T follicular helper cell (primary cell): Measurements from ENCODE around the gene LIFR.
"Not testable (repeated sequence)": the region's sequence is repeated elsewhere in the genome, so short reads cannot be mapped to it uniquely, and the experiment has no call there.

ENCODE experiments used
- DNase-seq: peaks from one replicate; pipeline ENCODE4 v3.0.0-alpha.2; 2020; ENCODE audit warnings: low read depth

LIFR gene

DNA sequence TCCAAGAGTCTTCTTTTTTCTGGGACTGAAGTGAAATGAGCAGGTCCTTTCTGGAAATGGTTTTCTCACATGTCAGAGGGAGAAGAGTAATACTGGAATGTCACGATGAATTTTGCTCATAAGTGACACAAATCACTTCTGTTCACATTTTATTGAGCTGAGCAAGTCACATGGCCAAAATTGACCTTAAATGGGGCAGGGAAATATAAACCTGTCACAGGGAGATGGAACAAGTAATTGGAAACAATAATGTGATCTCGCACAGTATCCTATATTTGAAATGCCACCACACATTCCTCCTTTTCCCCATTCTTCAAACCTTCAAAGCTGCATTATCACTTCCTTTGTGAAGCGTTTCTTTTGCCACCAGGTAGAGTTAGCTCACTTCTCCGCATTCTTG, 25.2 kb upstream of the LIFR start:
- DNase-seq = no peak

DNA sequence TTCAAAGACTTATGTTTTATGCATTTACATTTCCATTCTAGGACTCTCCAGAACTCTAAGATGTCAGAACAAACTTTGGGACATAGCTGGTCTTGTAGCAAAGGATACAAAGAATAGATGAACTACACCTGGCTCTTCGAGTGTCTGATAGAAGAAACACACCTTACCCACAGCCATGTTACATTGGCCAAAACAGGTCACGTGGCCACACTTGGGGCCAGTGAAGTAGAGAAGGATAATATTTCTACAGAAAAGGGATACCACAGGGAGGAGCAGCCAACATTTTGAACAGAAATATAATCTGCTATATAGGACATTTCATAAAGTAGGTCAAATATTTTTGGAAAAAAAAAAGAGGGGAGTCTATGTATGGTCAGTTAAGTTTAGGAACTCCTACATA, 22.7 kb upstream of the LIFR start:
- no peak for DNase-seq

DNA sequence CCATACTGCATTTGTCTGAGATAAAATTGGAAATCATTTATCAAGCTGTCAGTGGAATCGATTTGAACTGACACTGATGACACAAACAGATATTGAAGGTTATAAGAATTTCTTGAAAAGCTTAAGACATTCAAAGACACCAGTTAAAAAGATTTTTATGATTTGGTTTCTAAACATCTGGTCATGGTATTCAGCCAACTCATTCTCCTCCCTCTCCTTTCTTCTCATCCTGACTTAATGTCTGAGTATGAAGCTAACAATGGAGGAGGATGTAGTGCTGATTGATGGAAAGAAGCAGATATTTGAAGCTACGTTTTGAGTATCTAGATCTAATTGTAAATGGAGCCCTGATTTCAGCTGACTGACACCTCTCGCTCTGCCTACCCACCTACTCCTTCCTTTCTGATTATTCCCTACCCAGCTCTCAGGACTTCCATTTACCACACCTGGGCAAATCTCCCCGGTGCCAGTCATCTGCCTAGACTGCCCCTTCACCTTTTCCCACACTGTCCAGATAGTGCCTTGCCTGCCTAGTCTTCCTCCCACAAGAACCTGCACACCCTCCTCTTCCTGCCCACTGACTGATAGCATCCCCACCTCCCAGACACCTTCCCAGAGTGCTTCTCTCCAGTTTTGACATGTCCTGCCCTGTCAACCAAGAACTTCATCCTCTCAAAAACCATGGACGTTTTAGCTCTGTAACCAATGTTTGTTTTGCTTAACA, 20.7 kb upstream of the LIFR start:
- no peak for DNase-seq

DNA sequence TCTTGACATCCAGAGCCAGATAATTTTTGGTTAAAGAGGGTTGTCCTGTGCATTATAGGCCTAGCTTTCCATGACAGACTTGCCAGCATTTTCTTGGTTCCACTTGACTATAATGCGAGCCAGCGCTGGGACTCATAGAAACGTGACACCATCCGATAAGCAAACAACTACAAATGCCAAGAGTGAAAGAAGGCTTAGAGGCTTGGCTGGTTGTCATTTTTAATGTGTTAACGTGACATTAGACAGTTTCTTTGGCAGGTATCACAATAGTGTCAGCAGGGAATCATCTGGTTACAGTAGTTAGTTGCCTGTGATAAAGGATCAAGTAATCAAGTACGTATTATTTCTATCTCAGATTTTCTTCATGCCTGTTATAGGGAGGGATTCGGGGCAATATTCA, 20.0 kb upstream of the LIFR start:
- DNase-seq = no peak

DNA sequence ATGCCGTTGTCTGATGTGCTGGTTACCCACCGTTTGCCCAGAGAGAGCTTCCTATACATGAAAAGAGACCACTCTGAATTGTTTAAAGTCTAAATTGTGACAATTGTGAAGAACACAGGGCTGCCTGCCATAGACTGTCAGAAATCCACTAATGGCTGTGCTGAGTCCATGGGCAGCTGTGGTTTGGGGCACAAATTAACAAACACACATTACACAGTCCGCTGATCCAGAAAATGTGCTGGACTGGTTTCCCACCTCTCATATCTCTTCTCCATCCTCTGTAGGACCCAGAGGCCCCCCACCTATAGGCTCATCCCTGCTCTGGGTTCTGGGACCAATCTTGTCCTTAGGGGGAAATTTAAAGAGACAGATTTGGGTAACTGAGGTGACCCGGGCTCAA, 19.0 kb upstream of the LIFR start:
- no peak for DNase-seq

DNA sequence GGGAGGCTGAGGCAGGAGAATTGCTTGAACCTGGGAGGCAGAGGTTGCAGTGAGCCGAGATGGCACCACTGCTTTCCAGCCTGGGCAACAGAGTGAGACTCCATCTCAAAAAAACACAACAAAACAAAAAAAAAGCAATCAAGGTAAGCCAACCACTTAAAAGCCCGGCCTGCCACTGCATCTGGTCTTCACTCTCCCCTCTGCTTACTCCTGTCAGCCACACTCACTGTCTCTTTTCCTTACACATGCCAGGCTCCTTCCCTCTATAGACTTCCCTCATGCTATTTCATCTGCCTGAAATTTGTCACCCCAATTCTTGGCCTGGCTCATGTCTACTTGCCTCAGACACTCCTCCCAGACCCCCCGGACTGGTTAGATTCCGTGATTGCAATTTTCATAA, 17.6 kb upstream of the LIFR start:
- DNase-seq = no peak

DNA sequence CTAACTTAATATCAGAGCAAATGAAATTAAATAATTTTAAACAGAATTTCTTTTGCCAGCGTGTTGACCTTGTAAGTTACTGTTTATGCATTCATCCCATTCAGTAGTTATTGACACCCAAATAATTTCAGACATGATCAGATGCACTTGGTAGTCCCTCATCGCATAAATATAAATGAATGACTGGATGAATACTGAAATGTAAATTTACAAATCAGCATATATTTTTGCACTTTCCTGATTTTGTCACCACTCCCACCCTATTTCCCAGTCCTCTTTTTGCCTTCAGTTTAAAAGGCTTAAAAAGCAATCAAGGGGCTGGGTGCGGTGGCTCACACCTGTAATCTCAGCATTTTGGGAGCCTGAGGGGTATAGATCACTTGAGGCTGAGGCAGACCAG, 17.1 kb upstream of the LIFR start:
- no peak for DNase-seq

DNA sequence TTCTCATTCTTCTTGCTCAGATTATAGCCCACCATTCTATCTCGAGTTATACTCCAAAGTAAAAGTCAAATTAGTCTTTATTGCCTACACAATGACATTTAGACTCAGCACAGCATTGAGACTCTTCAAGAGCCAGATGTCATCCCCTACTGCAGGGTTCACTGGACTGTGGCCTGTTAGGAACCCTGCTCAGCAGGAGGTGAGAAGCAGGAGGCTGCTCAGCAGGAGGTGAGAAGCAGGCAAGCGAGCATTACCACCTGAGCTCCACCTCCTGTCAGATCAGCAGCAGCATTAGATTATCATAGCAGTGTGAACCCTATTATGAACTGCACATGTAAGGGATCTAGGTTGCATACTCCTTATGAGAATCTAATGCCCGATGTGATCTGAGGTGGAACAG, 12.7 kb upstream of the LIFR start:
- no peak for DNase-seq

DNA sequence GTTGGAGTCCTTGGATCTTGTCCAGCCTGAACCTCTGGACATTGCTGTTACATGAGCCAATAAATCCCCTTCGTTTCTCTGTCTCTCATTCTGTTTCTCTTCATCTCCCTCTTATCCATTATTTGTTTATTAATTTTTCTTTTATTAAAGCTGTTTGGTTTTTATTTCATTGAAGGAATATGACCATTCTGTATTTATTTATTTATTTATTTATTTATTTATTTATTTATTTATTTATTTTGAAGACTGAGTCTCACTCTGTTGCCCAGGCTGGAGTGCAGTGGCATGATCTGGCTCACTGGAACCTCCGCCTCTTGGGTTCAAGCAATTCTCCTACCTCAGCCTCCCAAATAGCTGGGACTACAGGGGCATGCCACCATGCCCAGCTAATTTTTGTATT, 10.9 kb upstream of the LIFR start:
- not testable (repeated sequence) for DNase-seq

DNA sequence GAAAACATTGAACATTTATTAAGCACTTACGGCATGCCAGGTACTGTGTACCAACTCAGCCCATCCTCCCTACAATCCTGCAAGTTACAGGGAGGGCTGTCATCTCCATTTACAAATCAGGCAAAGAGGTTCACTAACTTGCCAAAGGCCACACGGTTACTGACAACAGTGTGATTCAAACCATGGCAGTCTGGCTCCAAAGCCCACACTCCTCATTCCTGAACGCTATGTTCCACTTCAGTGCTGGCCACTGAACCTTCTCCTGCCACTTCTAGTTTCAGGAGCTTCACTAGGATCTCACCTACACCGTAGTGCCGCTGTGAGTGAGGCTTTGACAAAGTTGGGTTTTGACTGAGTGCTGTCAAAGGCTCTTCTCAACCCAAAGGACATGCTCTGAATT, 7.2 kb upstream of the LIFR start:
- DNase-seq = no peak

DNA sequence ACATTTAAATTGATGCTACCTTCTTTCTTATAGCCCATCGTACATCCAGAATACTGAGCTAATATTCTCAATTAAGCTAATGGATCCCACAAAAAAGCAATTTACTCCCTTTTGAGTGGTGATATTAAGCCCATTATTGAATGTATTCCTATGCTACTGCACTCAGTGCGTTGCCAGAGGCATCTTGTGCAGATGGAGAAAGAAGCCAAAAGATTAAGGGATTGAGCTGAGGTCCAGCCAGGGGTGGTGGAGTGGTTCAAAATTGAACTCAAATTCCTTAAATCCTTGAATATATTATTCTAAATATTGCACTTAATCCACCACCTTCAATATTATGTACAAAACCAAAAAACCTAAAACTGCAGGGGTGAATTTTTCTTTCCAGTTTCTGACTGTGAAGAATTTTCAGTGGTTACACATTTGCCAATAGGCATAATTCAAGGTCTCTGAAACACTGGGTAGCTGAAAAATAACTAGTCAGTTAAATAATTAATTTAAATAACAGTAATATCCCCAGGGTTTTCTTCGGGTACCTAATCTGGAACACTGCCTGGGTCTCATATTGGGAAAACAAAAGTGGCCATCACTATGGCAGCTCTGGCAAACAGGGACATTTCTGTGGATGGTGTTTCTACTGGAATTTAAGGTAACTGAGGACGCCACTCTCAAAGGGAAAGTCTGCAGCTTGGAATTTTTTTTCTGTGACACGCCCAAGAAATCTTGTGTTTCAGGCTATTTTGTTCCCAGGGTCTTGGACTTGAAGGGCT, 6.2 kb upstream of the LIFR start:
- no peak for DNase-seq

DNA sequence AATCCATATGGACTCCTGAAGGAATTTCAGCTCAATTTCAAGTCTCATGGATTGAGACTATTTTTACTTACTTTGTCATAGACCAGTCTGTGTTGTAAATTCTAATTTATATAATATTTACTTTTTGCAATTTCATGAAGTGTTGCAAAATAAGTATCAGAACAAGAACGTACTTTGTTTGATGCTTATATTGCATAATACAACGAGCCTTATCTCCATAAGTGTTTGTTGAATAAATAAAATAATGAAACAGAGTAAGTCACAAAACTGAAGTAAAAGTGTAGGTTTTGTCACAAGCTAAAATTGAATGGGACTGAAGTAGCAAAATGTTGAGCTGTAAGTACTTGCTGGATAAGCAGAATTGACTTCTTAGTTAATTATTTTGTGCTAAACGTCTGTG, 3.0 kb upstream of the LIFR start:
- DNase-seq = no peak

DNA sequence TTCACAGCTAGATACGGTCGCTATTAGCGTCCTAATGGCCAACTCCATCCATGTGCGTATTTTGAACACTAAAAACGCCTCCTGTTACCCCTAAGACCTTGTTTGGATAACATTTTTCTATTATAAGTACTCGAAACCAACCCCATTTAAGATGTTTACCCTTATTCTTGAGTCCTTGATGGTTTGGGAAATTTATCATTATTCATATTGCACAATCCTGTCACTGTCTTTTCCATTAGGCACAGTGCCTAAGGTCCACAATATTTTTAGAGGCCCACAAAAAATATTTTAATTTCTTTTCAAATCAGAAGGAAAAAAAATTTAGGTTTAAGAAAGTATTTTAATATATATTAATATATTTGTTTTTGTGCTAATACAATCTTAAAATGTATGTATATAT, 1.3 kb upstream of the LIFR start:
- no peak for DNase-seq

DNA sequence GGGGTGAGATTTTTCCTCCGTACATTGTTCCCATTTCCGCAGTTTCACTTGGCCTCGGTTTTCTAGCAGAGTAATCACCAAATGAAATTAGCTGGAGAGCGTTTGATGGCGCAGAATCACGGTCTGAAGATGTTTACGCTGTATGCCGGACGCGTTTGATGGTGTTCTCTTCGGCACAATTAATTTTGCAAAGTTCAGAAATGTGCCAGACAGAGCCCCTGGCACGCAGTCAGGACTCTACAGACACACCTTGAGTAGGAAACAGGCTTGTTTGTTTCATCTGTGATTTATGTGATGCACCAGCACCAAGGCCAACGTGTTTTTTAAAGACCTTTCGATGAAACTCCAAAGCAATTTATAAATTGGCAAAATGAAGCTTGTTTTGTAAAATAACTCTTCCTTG, 863 bp upstream of the LIFR start:
- DNase-seq = no peak

DNA sequence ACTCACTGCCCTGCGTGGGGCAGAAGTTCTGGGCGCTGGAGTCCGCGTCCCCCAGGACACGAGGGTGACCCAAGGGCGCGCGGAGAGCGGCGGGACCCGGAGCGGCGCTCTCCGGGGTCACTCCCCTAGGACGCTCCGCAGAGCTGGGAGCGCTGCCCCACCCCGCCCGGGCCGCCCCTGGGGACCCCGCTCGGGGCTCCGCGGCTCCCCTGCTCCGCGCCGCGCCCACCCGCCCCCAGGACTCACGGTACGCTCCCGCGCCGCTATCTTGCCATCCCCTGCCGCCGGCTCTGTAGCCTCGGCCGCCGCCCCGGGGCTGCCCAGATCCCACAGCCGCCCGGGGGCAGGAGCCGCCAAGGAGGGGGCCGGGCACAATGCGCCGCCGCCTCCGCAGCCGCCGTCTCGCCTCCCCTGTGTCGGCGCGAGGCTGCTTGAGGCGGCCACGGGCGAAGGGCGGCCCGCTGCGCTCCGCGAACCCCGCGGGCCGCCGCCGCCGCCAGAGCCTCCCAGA, 303 bp downstream of the LIFR start:
- DNase-seq = no peak

DNA sequence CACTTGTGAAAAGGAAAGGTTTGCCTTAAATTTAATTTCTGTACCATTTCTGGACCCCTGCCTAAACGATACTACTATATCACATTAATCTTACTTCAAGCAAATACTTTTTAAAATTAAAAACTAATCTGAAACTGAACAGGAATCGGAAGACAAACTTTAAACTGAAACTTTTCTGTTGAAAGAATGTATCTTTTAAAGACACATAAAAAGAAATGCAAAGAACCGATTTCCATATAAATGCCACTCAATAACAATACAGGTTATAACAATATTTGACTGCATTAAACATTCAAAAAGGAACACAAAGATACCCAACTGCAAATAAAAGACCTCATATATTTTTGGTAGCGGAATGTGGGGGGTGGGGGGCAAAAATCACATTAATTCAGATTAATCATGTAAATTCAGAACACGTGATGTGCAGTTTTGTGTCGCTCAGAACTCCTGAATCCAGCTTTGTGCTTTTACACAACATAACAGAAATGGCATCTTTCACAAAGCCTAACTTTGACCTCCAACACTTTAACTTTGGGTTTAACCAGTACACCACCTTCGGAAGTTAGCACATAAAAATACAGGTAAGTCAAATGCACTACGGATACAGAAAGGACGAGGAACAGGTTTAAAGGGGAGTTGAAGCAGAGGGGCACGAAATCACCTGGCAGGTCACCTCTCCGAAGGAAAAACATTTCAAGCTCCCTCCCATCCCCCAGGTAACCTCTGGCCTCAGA, 925 bp downstream of the LIFR start:
- DNase-seq = no peak

DNA sequence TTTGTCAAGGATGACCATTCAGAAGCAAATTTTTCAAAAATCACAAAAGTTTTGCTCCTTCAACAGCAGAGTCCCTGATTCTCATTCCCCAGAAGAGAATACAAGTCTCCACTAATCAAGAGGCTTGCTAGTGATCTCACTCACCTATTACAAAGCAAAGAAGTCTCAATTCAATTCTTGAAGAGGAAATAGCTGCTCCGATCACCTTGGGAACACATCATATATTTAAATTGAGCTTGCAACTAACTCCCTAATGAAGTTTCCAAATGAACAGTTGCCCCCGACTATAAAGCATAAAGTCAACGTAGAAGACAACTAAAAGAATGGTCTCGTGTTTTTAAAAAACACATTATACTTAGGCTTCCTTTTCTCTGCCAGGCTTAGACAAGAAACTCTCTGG, 1.6 kb downstream of the LIFR start:
- DNase-seq = no peak

DNA sequence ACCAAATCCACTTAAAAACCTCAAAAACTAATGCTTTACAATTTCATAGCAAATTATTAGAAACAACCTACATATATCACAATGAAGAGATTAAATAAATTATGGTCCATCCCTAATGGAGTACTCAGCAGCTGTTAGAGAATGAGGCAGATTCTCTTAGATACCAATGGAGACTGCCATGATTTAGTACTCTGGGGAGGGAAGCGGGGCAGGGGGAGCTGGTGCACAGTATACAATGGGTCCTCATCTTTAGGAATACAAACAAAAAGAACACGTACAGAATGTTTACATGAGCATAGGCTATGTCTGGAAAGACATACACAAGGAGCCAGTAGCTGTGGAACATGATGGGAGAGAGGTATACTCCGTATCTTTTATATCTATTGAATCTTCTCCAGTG, 2.0 kb downstream of the LIFR start:
- DNase-seq = no peak

DNA sequence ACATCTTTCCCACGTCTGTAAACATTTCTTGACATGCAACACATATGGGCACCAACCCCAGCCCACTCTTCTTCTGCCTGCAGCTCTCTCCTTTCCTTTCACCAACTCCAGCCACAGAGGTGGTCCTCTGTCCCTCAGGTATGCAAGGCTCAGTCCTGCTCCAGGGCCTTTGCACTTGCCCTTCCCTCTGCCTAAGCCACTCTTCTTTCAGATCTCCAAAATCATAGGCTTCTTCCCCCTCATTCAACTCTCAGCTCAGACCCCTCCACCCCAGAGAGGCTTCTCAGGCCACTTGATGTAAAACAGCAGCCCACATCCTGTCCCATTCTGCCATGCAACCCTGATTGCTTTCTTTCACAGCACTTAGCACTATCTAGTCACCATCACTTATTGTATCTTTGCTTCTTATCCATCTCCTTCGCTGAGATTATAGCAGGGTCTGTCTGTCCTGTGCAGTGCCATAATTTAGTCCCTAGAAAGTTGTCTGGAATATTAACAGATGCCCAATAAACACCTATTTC, 3.4 kb downstream of the LIFR start:
- no peak for DNase-seq

DNA sequence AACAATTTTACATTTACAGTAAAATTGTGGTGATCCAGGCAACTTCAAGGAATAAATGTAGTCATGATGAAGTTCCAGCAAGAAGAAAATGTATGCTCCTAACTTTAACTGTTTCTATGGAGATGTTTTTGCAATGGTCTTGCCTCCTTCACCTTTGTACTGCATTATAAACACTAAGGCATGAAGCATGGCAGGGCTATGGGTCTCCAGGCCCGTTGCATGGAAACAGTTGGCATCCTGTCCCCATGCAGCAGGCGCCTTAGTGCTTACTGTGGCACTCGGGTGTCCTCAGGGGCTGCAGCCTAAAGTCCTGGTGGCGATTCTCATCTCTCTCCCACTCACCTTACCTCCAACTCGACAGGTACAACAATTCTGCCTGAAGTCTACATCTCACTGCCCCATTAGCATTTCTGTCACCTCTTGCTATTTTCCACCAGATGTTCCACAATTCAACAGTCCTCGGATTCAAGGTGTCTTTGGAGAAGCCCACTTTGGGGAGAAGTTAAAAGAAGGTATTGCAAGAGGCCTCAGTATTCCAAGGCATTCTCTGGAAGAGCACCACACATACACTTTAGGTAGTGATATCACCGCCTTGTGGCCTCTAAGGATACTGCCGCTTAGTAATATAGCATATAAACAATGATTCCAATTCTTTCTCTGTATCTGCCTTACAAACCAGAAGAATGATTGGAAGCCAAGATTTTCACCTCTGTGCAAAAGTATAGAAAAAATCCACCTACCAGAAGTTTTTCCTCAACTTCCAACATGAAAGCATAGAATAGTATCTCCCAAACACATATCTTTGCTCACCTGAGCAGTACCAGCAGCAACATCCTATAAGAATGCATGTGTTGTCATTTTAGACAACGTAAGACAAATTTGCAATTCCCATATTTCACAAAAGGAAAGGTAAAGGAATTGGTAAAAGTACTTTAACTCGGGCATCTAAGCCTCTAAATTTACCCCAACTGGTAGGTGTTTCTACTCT, 5.1 kb downstream of the LIFR start:
- no peak for DNase-seq

DNA sequence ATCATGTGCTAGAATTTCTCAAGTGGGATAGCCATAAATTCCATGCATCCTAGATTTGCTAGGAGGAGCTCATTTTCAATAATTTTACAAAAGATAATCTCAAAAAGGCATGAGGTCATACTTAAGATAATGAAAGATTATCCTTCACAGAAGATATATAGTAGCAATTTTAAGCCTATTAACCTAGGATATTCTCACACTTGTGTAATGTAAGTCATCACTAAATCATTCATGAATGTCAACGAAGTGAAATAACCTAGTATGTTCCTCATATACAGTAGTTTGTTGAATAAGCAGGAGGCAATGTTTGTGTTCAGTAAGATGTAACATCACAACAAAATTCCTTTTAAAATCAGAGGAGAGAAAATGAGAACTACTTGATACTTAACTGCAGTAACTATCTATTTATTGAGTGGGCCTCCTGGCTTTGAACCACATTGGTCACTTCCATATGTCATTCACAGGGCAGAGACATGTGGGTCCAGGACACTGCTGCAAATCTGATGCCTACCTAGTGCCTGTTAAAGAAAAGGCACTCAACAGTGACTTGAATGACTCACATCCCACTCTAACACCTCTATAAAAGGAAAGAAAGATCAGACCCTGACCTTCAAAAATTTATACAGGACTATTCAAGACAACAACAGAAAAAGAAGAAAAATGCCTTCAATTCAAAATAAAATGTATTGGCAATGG, 8.2 kb downstream of the LIFR start:
- no peak for DNase-seq
